Activated CD8-positive, alpha-beta memory T cell treated with anti-CD3 and anti-CD28 coated beads, Interleukin-2, amount 50 U/mL, for 4 hours (primary cell): ENCODE data around the gene IL1RAP.
"Not testable (repeated sequence)": the region's sequence is repeated elsewhere in the genome, so short reads cannot be mapped to it uniquely, and the experiment has no call there.

Experiments
- DNase-seq: peaks from one replicate; pipeline ENCODE4 v3.0.0-alpha.2; 2020

IL1RAP gene

DNA sequence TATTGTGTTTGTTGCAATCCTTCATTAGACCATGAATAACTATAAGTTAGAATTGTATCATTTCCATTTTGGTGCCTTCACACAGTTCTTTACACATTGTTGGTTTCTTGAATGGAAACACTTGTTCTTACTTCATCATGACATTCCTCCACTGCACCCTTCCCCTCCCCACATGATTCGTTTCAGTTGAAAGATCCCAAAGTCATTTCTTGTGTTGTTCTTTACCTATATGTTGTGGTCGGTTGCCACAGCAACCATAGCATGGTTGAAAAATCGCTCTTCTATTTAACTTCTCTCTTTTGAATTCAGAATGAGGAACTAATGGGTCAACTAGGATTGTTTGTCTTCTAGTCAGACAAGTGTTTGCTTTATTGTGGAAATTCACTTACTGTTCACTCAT lies 103.3 kb downstream of the IL1RAP start:
- no peak for DNase-seq

DNA sequence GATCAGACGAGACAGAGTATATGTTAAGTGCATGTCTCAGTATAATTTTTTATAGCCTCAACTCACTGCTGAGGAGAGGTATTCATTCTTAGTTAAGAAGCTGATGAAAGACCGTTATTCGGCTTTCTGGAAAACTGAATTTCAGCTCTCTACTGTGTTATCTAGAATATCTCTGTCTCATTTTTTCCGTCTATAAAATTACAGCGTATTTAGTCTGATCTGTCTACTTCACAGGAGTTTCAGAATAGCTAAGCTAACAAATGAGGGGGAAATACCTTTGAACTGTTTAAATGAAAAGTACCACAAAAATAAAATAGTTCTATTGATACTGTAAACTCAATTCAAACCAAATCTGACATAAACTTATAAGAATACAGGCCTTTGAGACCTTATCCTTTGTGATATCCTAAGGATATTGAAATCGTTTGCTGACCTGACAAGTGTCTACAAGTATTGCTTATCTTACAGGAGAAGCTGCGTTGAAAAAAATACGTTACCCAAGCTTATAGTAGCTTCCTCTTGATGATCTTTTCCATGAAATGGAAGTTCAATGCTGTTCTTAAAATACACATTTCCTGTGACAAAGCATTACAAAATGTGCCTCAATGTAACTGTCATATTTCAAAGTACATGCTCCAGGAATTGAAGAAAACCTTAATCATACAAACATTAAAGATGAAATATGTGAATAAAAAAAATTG lies 104.6 kb downstream of the IL1RAP start:
- no peak for DNase-seq

DNA sequence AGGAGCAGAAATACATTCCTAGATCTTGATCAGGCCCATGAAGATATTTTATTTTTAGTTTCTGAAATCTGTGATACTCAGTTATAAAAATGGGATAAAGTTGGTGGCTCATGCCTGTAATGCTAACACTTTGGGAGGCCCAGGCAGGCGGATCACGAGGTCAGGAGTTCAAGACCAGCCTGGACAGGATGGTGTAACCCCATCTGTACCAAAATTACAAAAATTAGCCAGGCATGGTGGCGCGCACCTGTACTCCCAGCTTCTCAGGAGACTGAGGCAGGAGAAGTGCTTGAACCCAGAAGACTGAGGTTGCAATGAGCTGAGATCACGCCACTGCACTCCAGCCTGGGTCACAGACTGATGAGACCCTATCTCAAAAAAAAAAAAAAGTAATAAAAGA lies 105.5 kb downstream of the IL1RAP start:
- DNase-seq: no peak

DNA sequence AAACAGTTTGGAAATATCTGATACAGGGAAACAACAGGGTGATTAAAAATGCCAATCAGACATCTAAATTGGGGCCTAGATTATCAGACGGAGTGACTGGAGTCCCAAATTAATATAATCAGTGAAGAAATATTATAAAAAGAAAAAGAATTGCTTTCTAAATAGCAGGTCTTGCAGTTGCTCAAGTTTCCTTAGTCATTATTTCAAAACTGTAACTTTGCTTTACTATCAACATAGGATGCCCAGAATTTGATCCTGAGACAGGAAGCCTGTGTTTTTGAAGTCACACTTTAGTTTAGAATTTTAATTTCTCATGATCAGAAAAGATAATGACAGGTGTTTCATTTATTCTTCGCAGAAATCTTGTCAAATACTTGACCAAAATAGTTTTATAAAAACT lies 105.9 kb downstream of the IL1RAP start:
- DNase-seq: no peak

DNA sequence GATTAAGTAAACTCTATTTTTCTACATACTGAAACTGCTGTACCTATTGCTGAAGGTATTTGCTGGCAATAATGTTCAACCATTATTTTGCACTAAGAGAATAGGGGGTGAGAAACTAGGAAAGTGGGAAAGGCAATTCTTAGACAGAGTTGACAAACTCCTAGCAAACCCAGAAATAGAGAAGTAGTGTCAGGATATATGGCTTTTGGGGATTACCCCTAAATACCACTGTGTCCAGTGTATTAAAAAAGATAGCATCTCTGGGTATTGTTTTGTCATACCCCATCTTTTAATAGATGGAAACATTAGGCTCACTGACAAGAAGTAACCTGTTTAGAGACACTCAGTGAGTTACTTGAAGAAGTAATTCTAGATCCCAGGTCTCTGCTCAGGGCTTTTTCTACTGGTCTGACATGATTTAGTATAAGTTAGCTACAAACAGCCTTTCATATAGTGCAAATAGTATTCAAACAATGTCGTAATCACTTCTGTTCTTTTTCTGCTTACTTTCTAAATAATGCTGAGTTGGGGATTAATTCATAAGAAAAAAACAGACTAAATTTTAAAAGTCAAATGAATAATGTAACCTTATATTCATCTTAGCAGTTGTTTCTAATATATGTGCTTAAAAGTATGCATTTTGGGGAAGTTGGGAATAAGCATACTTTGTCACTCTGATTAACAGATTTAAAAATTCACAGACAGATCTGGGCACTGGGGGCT lies 107.2 kb downstream of the IL1RAP start:
- DNase-seq: no peak

DNA sequence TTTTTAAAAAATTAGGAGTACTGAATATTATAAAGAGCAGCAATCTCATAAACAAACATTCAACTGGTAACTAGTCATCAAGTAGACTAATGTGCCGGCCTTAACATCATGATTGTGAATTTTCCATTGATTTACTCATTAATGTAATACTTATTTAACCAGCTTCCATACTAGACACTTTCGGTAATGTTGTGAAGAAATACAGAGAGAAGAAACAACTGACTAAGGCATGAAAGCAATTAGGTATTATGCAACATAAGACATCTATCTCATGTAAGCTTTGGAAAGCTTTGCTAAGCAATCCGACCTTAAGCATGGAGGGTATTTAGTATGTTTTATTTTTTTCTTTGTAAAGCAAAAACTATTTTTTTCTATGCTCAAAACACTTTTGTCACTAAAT lies 108.0 kb downstream of the IL1RAP start:
- no peak for DNase-seq

DNA sequence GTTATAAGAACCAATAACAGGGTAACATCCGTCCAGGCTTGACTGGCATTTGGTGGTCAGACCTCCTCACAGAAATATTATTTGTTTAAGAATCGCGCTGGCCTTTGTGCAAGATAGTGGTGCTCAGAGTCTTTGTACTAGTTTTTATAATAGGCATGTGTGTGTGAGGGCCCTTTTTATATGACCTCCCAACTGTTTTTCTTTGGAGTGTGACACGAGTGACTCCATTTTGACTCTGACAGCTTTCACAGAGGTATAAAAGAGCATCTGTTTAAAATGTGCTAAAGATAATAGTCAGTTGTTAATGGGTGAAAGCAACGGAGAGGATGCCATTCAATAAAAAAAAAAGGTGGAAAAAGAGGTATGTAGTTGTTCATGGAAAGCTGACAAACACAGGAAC lies 110.4 kb downstream of the IL1RAP start:
- no peak for DNase-seq

DNA sequence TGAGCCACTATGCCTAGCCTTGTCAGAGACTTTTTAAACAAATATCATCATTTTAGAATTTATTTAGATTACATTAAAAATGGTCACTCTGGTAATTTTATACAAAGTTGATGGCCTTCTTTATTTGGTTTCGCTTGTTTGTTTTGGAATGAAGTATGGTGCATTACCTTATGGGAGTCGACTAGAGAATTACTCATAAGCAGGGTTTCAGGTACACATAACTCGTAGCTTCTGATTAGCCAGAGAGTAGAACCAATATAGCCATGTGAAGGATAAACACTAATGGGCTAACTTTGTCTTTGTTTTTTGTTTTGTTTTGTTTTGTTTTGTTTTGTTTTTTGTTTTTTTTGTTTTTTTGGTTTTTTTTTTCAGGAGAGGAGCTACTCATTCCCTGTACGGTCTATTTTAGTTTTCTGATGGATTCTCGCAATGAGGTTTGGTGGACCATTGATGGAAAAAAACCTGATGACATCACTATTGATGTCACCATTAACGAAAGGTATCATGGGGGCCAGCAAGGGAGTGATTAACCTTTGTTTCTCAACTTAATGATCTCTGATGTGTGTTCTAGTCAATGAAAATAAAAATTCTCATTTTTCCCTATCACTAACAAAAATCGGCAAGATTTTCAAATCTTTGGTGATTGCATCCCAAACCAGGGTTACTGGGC lies 113.2 kb downstream of the IL1RAP start:
- DNase-seq: no peak

DNA sequence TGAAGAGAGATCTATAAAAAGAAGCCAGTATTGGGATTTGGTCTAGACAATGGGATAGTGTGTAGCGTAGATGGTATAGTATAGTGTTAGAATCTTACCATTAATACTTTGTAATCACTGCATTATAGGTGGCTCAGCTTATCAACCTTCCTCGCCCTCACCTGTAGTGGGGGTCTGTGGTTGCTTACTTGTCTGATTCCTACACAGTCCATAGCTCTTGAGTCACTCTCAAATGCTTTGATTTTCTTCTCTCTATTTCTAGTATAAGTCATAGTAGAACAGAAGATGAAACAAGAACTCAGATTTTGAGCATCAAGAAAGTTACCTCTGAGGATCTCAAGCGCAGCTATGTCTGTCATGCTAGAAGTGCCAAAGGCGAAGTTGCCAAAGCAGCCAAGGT lies 115.2 kb downstream of the IL1RAP start:
- DNase-seq: no peak

DNA sequence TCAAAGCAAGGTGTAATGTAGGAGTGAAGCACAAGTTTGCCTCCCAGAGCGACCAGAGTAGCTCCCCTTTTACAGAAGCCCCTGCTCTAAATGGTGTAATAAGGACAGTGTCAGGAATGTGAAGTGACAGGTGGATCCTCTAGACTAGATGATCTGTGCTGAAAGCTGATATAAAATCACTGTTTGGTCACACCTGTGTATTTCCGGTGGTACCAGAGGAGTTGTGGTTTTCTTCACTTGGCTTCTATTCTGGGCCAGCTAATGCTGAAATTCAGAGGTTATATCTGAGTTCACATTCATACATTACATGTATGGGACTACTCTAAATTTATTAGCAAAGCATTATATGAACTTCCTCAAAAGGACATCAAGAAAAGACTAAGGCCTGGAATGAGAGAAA lies 117.4 kb downstream of the IL1RAP start:
- no peak for DNase-seq

DNA sequence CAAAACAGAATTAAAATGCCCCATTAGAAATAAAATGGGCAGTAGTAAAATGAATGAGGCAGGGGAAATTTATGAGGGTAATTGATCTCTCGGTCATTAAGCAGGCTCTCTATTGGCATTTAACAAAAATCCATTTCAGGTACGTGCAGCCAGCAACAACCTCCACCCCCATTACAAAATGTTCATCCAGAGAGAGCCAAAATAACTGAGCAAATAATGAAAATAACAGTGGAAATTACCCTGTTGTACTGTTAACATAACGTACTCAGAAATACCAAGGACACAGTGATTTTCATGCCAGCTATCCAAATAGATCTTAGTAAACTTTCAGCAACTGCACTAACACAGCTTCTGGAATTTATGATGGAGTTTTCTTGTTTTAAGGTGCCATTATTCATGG lies 127.7 kb downstream of the IL1RAP start:
- no peak for DNase-seq

DNA sequence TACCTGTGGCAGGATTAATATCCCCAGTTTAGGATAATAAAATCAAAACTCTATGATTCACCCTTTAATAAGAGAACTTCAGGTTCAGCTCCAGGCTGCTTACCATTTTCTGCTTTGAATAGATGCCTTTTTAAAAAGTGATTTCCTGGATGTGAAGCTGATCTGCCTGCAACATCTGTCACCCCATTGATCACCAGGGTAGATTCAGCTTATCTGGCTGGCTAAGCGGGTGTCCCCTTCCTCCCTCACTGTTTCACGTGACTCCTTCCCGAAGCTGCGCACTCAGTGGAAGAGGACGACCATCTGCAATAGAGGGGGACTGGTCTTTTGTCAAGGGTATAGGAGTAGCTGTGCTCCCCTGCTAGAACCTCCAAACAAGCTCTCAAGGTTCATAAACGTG lies 128.1 kb downstream of the IL1RAP start:
- DNase-seq: no peak

DNA sequence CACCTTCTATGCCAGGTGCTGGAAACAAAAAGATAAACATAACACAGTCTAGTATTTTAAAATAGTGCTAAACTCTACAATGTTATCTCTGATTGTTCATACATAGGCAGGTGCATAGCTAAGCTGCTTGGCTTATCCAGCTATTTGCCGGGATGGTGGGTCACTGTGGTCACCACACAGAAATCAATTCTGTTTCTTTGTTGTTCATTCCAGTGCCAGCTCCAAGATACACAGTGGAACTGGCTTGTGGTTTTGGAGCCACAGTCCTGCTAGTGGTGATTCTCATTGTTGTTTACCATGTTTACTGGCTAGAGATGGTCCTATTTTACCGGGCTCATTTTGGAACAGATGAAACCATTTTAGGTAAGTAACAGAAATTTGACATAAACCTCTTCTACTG lies 130.2 kb downstream of the IL1RAP start:
- no peak for DNase-seq

DNA sequence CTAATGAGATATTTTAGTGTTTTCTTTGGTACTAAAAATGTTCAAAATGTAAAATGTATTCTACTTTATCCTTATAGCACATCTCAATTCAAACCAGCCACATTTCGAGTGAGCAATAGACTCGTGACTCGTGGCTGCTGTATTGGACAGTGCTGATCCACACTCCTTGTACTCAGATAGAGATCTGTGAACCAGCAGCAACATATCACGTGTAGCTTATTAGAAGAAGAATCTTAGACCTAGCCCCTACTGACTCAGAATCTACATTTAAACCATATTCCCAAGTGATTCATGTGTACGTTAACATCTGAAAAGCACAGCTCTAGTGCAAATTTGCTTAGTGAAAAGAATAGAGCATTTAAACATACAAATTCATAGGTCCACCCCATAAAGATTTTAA lies 130.9 kb downstream of the IL1RAP start:
- DNase-seq: no peak

DNA sequence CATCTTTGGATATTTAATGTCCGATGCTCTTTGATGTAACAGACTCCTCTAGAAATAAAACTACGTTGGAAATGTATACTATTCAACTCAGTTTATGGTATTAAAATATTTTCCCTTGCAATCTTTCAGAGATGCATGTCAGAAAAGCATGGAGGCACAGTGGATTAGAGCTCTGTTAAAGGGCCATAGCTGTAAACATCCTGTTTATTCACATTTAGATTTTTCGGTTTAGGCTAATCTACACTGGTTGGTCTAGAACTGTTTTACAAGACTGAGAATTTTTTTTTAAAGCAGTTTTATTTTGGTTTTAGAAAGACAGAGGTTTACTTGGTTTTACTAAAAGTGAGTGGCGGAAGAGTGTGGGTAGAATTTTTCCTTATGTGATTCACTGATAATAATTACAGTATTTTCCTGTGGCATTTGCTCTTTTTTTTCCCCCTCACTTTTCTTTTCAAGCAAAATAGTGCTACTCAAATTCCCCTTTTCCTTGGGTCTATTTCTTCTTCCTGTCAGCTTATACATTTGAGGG lies 132.1 kb downstream of the IL1RAP start:
- DNase-seq: no peak

DNA sequence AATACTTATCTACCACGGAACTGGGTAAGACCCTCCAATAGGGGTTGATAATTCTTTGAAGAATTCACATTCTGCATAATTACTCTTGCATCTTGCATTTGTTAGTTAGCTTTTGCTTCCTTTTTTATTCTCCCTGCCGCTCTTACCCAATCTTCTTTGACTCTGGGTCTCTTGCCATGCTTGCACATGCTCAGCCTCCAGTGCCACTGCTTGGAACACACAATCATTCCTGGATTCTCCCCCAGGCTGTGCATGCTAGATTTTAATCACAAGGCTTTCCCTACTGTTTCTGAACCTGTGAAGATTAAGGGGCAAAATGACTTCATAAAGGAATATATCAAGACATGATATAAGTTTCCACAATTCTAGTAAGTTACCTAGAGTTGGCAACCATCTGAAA lies 133.1 kb downstream of the IL1RAP start:
- no peak for DNase-seq

DNA sequence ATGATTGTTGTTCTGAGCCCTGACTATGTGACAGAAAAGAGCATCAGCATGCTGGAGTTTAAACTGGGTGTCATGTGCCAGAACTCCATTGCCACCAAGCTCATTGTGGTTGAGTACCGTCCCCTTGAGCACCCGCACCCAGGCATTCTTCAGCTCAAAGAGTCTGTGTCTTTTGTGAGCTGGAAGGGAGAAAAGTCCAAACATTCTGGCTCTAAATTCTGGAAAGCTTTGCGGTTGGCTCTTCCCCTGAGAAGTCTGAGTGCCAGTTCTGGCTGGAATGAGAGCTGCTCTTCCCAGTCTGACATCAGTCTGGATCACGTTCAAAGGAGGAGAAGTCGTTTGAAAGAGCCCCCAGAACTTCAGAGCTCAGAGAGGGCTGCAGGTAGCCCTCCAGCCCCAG lies 142.0 kb downstream of the IL1RAP start:
- no peak for DNase-seq

DNA sequence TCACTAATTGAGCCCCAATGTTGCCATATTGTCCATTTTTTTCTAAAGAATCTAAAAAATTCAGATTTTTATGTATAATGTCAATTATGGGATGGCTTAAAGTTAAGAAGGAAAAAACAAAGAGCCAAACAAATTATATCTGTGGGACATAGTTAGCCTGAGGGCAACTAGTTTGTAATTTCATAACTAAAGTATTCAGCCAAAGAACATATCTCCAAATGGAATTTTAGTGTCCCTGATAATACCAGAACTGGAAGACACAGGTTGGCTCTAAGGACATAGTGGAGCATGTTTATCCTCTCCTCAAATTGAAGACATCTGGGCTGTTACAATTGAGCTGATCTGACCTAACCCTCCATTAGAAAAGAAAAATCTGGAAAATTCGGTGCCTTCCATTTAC lies 144.2 kb downstream of the IL1RAP start:
- no peak for DNase-seq

DNA sequence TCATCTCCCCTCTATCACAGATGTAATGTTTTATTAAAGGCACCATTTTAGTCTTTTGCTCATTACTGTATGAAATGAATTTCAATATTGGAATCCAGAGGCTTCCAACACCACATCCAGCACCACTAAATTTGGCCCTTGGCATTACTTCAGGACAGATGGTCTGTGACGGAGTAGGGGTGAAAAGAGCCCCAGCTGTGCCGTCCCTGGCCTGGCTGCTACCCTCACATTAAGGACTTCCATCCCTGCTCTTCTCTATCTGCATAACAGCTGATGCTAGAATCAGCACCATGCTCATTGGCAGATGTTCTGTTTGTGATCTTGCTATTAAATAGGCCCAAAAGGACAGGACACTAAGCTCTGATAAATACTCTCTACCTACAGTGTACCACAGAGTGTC lies 152.9 kb downstream of the IL1RAP start:
- DNase-seq: no peak

DNA sequence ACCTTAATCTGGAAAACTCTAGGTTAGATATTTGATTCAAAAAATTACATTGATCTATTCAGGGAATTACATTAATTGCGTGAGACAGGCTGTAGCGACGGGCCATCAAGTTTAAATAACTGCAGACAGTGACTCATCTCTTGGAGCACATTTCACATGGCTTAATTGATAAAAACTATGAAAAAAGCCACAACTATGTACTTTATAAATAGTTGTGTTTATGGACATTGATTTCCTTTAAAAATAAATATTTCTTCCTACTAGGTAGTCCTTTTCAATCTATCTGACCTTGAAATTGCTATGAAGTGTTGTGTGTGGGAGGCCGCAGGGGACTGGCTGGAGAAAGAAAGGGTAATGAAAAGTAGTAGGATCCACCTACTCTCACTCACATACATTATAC lies 157.8 kb downstream of the IL1RAP start:
- DNase-seq: no peak

DNA sequence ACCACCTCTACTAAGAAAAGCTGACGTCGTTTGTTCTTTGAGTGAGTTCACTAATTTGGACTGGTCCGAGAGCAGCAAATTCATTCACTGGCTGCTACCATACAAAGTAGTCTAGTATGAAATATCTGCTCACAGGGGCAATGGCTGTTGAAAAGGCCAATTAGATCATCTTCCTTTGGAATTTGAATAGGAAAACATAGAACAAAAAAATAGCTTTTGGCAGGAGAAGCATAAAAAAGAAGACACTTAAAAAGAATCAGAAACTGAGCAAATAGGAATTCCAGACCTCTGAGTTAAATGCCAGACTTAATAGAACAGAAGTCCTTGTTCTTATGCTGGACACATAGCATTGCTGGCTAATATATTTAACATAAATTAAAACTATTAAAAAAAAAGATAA lies 159.3 kb downstream of the IL1RAP start:
- DNase-seq: no peak

DNA sequence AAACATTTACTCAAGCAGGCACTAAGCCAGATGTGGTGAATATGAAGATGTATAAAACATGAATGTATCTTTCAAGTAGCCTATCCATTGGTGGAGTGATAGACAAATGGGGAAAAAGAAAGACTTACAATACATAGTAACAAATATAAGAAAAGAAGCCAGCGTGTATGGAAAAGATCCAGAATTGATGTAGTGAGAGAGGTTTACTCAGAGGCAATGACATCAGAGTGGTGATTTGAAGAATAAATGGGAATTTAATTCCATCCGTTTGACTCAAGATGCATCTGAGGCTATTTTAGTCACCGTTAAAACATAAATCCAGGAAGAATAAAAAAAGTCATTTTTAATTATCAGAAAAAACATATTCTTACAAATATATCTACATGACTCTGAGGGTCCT lies 162.6 kb downstream of the IL1RAP start:
- DNase-seq: no peak

DNA sequence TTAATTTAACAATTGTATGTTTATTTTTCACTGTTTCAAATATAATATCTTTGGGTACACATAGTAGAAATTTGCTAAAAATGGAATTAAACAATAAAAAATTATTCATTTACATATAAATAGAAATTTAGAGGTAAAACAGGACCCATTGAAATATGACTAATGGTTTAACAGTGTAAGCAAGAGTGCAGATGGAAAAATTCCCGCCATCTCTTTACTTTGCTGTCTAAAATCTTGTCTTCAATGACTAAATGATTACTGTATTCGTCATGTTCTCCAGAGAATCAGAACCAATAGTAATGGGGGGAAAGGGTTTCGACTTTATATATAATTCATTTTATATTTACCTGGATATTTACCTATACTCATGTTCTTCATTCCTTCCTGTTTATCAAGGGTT lies 163.1 kb downstream of the IL1RAP start:
- no peak for DNase-seq

DNA sequence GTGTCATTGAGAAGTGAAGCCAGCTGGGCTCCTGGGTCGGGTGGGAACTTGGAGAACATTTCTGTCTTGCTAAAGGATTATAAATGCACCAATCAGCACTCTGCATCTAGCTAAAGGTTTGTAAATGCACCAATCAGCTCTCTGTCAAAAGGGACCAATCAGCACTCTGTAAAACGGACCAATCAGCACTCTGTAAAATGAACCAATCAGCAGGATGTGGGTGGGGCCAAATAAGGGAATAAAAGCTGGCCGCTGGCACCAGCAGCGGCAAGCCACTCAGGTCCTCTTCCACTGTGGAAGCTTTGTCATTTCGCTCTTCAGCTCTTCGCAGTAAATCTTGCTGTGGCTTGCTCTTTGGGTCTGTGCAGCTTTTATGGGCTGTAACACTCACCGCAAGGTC lies 164.0 kb downstream of the IL1RAP start:
- DNase-seq: not testable (repeated sequence)
